Brain microvascular endothelial cell (primary cell): ENCODE data around the gene ENTPD1.
"Not testable (repeated sequence)": the region's sequence is repeated elsewhere in the genome, so short reads cannot be mapped to it uniquely, and the experiment has no call there.

Experiments used
- DNase-seq: peaks from one replicate; pipeline ENCODE4 v3.0.0-alpha.2; 2020
- H3K27ac ChIP-seq: fragments of 250-450 bp; sonication (Bioruptor Pico); 2 replicates; pipeline ENCODE4 v1.5.1; 2020; ENCODE audit warnings: mild to moderate bottlenecking, moderate library complexity
- H3K27me3 ChIP-seq: fragments of 250-450 bp; sonication (Bioruptor Pico); replicated peaks from 2 replicates; pipeline ENCODE4 v1.5.1; 2020; ENCODE audit warnings: mild to moderate bottlenecking
- H3K36me3 ChIP-seq: fragments of 250-450 bp; sonication (Bioruptor Pico); replicated peaks from 2 replicates; pipeline ENCODE4 v1.5.1; 2020; ENCODE audit warnings: mild to moderate bottlenecking
- H3K4me3 ChIP-seq: 2 replicates; pipeline ENCODE4 v1.5.1; 2011; ENCODE audit warnings: low read depth, mild to moderate bottlenecking, control low read depth, low read length, moderate library complexity
- CTCF ChIP-seq: IDR thresholded peaks from 2 replicates; pipeline ENCODE4 v1.5.1; 2011; ENCODE audit warnings: low read depth, mild to moderate bottlenecking, moderate library complexity, low read length, control low read depth, inconsistent platforms; ENCODE audit errors: missing control alignments
- in situ Hi-C: cut with HindIII; loops from 2 replicates; pipeline ENCODE4 v1.10.0; 2017; ENCODE audit warnings: low sequenced_read_pairs, low pct_ligation_motif_present

ENTPD1 gene

GRCh38 chr10:95907456-95908253 is 151.7 kb downstream of the ENTPD1 start, which contains the start of gene CC2D2B:
Gene CC2D2B (plus strand): TSS chr10:95907975. CDS start chr10:95911324, 3,349 bp downstream.
- peak; percentile 6 for TF ChIP-seq CTCF
- DNase-seq: peak; percentile 81
- Histone ChIP-seq H3K36me3 (peaks cover under 1% of the 10 kb centered on the region), H3K4me3 (peak within 1 kb of the TSS; percentile 81), H3K27ac (peak within 1 kb of the TSS; percentile 56), H3K27me3 (no peaks in the 10 kb centered on the region)
- in situ Hi-C loops: no loop called here

DNA sequence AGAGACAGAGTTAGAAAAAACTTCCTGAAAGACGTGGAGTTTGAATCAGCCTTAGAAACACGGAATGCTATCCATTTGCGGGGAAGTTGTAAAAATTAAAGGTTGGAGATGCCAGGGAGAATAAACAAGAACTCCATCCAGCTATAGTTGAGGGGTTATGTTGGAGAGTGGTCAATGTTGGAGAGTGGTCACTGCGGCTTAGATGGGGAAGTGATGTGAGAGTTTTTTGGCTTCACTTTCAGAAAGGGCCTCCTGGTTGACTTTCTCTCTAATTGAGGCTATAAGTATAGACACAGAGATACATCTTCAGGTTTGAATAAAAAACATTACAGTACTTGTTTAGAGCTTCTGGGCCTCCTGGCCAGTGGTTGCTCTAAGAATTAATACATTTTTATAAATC is 152.5 kb downstream of the ENTPD1 start:
- Histone ChIP-seq H3K27me3 (no peaks in the 10 kb centered on the region), H3K27ac (no peak overlapping the region), H3K36me3 (no peaks in the 10 kb centered on the region), H3K4me3 (no peak overlapping the region)
- TF ChIP-seq CTCF: no peak
- no peak for DNase-seq
- in situ Hi-C loops: no loop called here

DNA sequence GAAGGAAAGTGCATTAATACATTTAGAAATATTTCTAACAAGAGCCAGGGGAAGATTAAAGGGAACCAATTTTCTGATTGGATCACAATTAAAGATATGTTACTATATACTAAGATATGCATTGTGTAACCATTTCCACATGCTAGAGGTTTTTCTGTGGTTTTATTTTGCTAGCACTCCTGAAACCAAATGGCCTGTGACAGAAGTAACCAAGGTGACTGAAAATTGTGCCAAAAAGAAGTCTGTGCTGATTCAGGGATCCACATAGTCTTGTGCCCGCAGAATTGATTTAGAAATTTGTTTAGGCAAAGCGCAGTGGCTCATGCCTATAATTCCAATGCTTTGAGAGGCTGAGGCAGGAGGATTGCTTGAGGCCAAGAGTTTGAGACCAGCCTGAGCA is 153.6 kb downstream of the ENTPD1 start:
- Histone ChIP-seq H3K27ac (no peak overlapping the region), H3K4me3 (no peak overlapping the region), H3K27me3 (no peaks in the 10 kb centered on the region), H3K36me3 (no peaks in the 10 kb centered on the region)
- DNase-seq: no peak
- TF ChIP-seq CTCF: no peak
- in situ Hi-C loops: no loop called here

GRCh38 chr10:95916039-95916438 is 160.1 kb downstream of the ENTPD1 start:
- in situ Hi-C loops, H3K4me3 ChIP-seq, H3K27me3 ChIP-seq, DNase-seq, H3K36me3 ChIP-seq, H3K27ac ChIP-seq: not testable (repeated sequence)
